ENCODE data around the gene REEP3. TPM values are rescaled to one million over a fixed set of nuclear protein-coding genes. Genes with fewer than 3 reads are reported as not detected.

REEP3 gene
- total and polyA plus RNA-seq, 2 of the 8 experiments (the other 6 are each of a cell fraction or from before 2014, with no cell fraction given): 5.8 to 31.5 TPM

- no peak overlapping the region for H2BK12ac ChIP-seq (ENCODE audit: low read depth, low read length)
- TF ChIP-seq TAF1 (IDR thresholded peaks at IDR 0.05; ENCODE audit: low read depth, low read length) (no peak), JUND (IDR thresholded peaks at IDR 0.05; ENCODE audit: low read length) (no peak), SP1 (IDR thresholded peaks at IDR 0.05; ENCODE audit: low read depth, low read length) (no peak)
- no peak overlapping the region for H3K27ac ChIP-seq (ENCODE audit: low read depth, low read length)
- no peak overlapping the region for H3K9ac ChIP-seq (replicated peaks in 1 of 4; ENCODE audit: extremely low read depth in 1 of 4, low read depth in 3 of 4, low read length in 3 of 4)
- no peak overlapping the region for H4K8ac ChIP-seq (ENCODE audit: extremely low read depth, insufficient read depth, low read length)
- no peak overlapping the region for H3K4me3 ChIP-seq (ENCODE audit: extremely low read depth in 1 of 4, insufficient read depth in 2 of 4, low read depth in 3 of 4, low read length in 4 of 4)
- no peaks in the 10 kb centered on the region for H3K23me2 ChIP-seq (ENCODE audit: low read depth, low read length)
- no peaks in the 10 kb centered on the region for H3K27me3 ChIP-seq (replicated peaks in 1 of 4; ENCODE audit: control insufficient read depth in 3 of 4, extremely low read depth in 1 of 4, insufficient read depth in 3 of 4, low read length in 3 of 4)
- H3K36me3 ChIP-seq (ENCODE audit: control insufficient read depth in 2 of 4, insufficient read depth in 4 of 4, low read length in 3 of 4): no peaks in the 10 kb centered on the region
- H2AK5ac ChIP-seq (ENCODE audit: low read depth, low read length): no peak overlapping the region
- H3K79me2 ChIP-seq (ENCODE audit: control insufficient read depth in 1 of 2, insufficient read depth in 2 of 2, low read length in 2 of 2): peaks cover 0 to 11% of the 10 kb centered on the region in 2 experiments; a peak in 1 of 4 replicates
- H3K56ac ChIP-seq (replicated peaks; ENCODE audit: insufficient read length, low read depth, low read length): no peak overlapping the region
- ChIA-PET POLR2A (ENCODE audit: partially characterized antibody) (no interaction called here), CTCF (ENCODE audit: partially characterized antibody) (interaction anchor here (0.8 kb wide), 1 partner anchor 417 kb away, joined by 3 read pairs; no protein-coding TSS in a partner anchor)
- no peak overlapping the region for H2BK120ac ChIP-seq (replicated peaks; ENCODE audit: low read depth, low read length)
- no peak overlapping the region for H3K4ac ChIP-seq (replicated peaks; ENCODE audit: insufficient read length, low read depth, low read length)
- FAIRE-seq (no peak), DNase-seq (ENCODE audit: low read depth in 1 of 2, low spot score in 2 of 2) (no peak)
- H3K14ac ChIP-seq (ENCODE audit: insufficient read length): no peak overlapping the region
- no peak overlapping the region for H2BK15ac ChIP-seq (ENCODE audit: low read length)
- no peak overlapping the region for H2BK5ac ChIP-seq (ENCODE audit: low read depth, low read length)
- H2BK20ac ChIP-seq (ENCODE audit: low read length): no peak overlapping the region
- H2AFZ ChIP-seq (ENCODE audit: low read length): no peak overlapping the region
- no peak overlapping the region for H3K18ac ChIP-seq (ENCODE audit: extremely low read depth, low read length)
- H3K23ac ChIP-seq (ENCODE audit: insufficient read length): no peak overlapping the region
- H4K20me1 ChIP-seq (replicated peaks in 1 of 2; ENCODE audit: control insufficient read depth in 1 of 2, insufficient read depth in 2 of 2, low read length in 2 of 2): no peaks in the 10 kb centered on the region
- no peak overlapping the region for H3K4me2 ChIP-seq (ENCODE audit: insufficient read depth in 1 of 2, low read depth in 2 of 2, low read length in 2 of 2)
- H4K91ac ChIP-seq (replicated peaks; ENCODE audit: insufficient read length, low read length): no peak overlapping the region
- H3K9me3 ChIP-seq (ENCODE audit: insufficient read depth in 2 of 2, low read depth in 1 of 2, low read length in 1 of 2): no peaks in the 10 kb centered on the region
- H4K5ac ChIP-seq (ENCODE audit: insufficient read length, low read depth, low read length): no peak overlapping the region
- no peaks in the 10 kb centered on the region; a peak in 1 of 7 replicates for H3K4me1 ChIP-seq (replicated peaks in 1 of 4; ENCODE audit: control insufficient read depth in 3 of 4, insufficient read depth in 4 of 4, low read length in 3 of 4)
- H3K79me1 ChIP-seq (ENCODE audit: low read depth, low read length): no peaks in the 10 kb centered on the region; the same call in 1 of the 2 replicates
These were observed 63.5 kb downstream of the REEP3 start for GRCh38 chr10:63584725-63585035.

Measured in H1 (cell line).